GM19372 (cell line): ENCODE data around the gene PHOX2B.
"Not testable (repeated sequence)": the region's sequence is repeated elsewhere in the genome, so short reads cannot be mapped to it uniquely, and the experiment has no call there.

Source experiments
- ATAC-seq: cut with Tn5 transposase; IDR thresholded peaks from one replicate; pipeline ENCODE4 v1.9.1; 2021; ENCODE audit warnings: mild to moderate bottlenecking, low read depth, moderate library complexity; ENCODE audit not compliant: unreplicated experiment

PHOX2B gene

GRCh38 chr4:41714364-41715000, 34.0 kb downstream of the PHOX2B start:
- ATAC-seq, result no peak

- ATAC-seq, result no peak
These were observed 34.8 kb downstream of the PHOX2B start for GRCh38 chr4:41713768-41714167.

GRCh38 chr4:41712425-41712824, 36.1 kb downstream of the PHOX2B start:
- ATAC-seq, result no peak

- not testable (repeated sequence) for ATAC-seq
These were observed 36.9 kb downstream of the PHOX2B start for GRCh38 chr4:41711654-41712053.

GRCh38 chr4:41709844-41710481, 38.6 kb downstream of the PHOX2B start:
- no peak for ATAC-seq

- no peak for ATAC-seq
These were observed 44.7 kb downstream of the PHOX2B start for GRCh38 chr4:41703785-41704184.

- no peak for ATAC-seq
These were observed 45.8 kb downstream of the PHOX2B start for GRCh38 chr4:41702770-41703169.

GRCh38 chr4:41701983-41702382, 46.5 kb downstream of the PHOX2B start:
- ATAC-seq, result no peak

GRCh38 chr4:41696763-41697162, 51.8 kb downstream of the PHOX2B start:
- ATAC-seq, result no peak

- ATAC-seq, result no peak
These were observed 52.4 kb downstream of the PHOX2B start for GRCh38 chr4:41696131-41696530.
